Hepatocyte (in vitro differentiated cells): ENCODE measurements around the gene UPF2.

Source experiments
- CTCF ChIP-seq: fragments of 200-600 bp; sonication (generic); IDR thresholded peaks from 2 replicates; pipeline ENCODE4 v1.5.1; 2016; ENCODE audit warnings: antibody characterized with exemption, mild to moderate bottlenecking; ENCODE audit not compliant: poor library complexity
- EZH2 ChIP-seq: fragments of 200-600 bp; sonication (generic); IDR thresholded peaks from 2 replicates; pipeline ENCODE4 v1.6.1; 2016; ENCODE audit warnings: antibody characterized with exemption, mild to moderate bottlenecking, borderline replicate concordance
- EZH2phosphoT487 ChIP-seq: fragments of 200-600 bp; sonication (generic); IDR thresholded peaks from one replicate; pipeline ENCODE4 v1.6.1; 2018; ENCODE audit warnings: antibody characterized with exemption, mild to moderate bottlenecking, low read depth, moderate library complexity; ENCODE audit not compliant: unreplicated experiment, severe bottlenecking

- TF ChIP-seq CTCF (no peak), EZH2 (no peak), EZH2phosphoT487 (no peak)
Observed at GRCh38 chr10:11895108-11895466, 147.5 kb downstream of the UPF2 start.
